Measurements from ENCODE around the gene SURF4. TPM values are rescaled to one million over a fixed set of nuclear protein-coding genes. Genes with fewer than 3 reads are reported as not detected.

Gene SURF4
- total RNA-seq, 1 experiment from 2014 or later = 134 TPM

DNA sequence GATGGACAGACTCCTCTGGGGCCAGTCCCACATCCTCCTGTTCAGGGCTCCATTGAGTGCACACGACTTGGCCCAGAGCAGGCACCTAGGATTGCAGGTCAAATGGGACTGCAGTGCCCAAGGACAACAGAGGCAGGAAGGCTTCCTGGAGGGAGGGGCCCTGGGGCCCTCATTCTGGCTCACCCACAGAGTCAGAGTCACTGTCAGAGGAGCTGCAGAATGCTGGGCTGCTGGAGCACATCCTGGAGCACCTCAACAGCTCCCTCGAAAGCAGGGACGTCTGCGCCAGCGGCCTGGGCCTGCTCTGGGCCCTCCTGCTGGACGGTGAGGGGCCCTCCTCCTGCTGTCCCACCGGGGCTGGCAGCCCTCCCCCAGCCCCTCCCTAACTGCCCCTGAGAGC is 26.8 kb upstream of the SURF4 start:
- Histone ChIP-seq H3K79me2 (ENCODE audit: insufficient read depth, low read length) (no peaks in the 10 kb centered on the region; the same call in 1 of the 2 replicates), H3K27ac (ENCODE audit: low read depth, low read length) (no peak overlapping the region), H3K4me2 (ENCODE audit: low read length) (no peak overlapping the region), H3K4me1 (ENCODE audit: control insufficient read depth in 1 of 2, insufficient read depth in 2 of 2, low read length in 2 of 2) (peaks cover 0 to 5% of the 10 kb centered on the region in 2 experiments; a peak in 1 of 4 replicates), H3K9ac (ENCODE audit: low read length) (no peak overlapping the region), H3K36me3 (ENCODE audit: control insufficient read depth in 1 of 2, insufficient read depth in 2 of 2, low read length in 2 of 2) (peaks cover 15 to 23% of the 10 kb centered on the region in 2 experiments; a peak in 3 of 4 replicates), H4K20me1 (ENCODE audit: insufficient read depth) (no peaks in the 10 kb centered on the region), H3K9me3 (ENCODE audit: control insufficient read depth in 1 of 2, insufficient read depth in 1 of 2, low read depth in 1 of 2, low read length in 2 of 2) (no peaks in the 10 kb centered on the region), H3K4me3 (replicated peaks in 1 of 2; ENCODE audit: low read depth in 1 of 2, low read length in 2 of 2) (no peak overlapping the region), H3K9me2 (ENCODE audit: insufficient read depth) (no peaks in the 10 kb centered on the region), H2AFZ (ENCODE audit: low read depth, low read length, poor library complexity, severe bottlenecking) (no peak overlapping the region), H3K27me3 (ENCODE audit: insufficient read depth, low read length) (no peaks in the 10 kb centered on the region)
- TF ChIP-seq, protein P1, sequence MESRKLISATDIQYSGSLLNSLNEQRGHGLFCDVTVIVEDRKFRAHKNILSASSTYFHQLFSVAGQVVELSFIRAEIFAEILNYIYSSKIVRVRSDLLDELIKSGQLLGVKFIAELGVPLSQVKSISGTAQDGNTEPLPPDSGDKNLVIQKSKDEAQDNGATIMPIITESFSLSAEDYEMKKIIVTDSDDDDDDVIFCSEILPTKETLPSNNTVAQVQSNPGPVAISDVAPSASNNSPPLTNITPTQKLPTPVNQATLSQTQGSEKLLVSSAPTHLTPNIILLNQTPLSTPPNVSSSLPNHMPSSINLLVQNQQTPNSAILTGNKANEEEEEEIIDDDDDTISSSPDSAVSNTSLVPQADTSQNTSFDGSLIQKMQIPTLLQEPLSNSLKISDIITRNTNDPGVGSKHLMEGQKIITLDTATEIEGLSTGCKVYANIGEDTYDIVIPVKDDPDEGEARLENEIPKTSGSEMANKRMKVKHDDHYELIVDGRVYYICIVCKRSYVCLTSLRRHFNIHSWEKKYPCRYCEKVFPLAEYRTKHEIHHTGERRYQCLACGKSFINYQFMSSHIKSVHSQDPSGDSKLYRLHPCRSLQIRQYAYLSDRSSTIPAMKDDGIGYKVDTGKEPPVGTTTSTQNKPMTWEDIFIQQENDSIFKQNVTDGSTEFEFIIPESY (IDR thresholded peaks at IDR 0.05; ENCODE audit: extremely low read depth, insufficient replicate concordance, low read length) = no peak
- no peak for TF ChIP-seq EZH2 (IDR thresholded peaks at IDR 0.05)
- no peak for TF ChIP-seq JUND (IDR thresholded peaks at IDR 0.05)
- TF ChIP-seq RAD21 (IDR thresholded peaks at IDR 0.05; ENCODE audit: low read depth) = no peak
- no peak for TF ChIP-seq POLR2AphosphoS5 (IDR thresholded peaks at IDR 0.05; ENCODE audit: low read depth, low read length)
- no peak for TF ChIP-seq ELF1 (IDR thresholded peaks at IDR 0.05; ENCODE audit: borderline replicate concordance, low read depth)
- TF ChIP-seq, protein P2, sequence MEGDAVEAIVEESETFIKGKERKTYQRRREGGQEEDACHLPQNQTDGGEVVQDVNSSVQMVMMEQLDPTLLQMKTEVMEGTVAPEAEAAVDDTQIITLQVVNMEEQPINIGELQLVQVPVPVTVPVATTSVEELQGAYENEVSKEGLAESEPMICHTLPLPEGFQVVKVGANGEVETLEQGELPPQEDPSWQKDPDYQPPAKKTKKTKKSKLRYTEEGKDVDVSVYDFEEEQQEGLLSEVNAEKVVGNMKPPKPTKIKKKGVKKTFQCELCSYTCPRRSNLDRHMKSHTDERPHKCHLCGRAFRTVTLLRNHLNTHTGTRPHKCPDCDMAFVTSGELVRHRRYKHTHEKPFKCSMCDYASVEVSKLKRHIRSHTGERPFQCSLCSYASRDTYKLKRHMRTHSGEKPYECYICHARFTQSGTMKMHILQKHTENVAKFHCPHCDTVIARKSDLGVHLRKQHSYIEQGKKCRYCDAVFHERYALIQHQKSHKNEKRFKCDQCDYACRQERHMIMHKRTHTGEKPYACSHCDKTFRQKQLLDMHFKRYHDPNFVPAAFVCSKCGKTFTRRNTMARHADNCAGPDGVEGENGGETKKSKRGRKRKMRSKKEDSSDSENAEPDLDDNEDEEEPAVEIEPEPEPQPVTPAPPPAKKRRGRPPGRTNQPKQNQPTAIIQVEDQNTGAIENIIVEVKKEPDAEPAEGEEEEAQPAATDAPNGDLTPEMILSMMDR (IDR thresholded peaks at IDR 0.05 in 2 of 3, conservative IDR thresholded peaks at IDR 0.05 in 1 of 3; ENCODE audit: borderline replicate concordance in 1 of 3, insufficient read depth in 1 of 3, low read depth in 2 of 3, low read length in 2 of 3) = no peak
- POLR2A ChIA-PET = no interaction called here
- intact Hi-C loops (cut with micrococcal nuclease) = no loop called here
- BruUV-seq (replicated peaks) = no TSS peak
- ATAC-seq (no peak), DNase-seq (ENCODE audit: low read depth, low spot score) (no peak)
- CTCF ChIA-PET = interaction anchor here (2.9 kb wide), 1 partner anchor 216 kb away, joined by 14 read pairs; no protein-coding TSS in a partner anchor
- RAD21 ChIA-PET (ENCODE audit: low non-redundant PET in 1 of 2, low total read pairs in 2 of 2, uncharacterized antibody in 2 of 2, unreplicated experiment in 2 of 2) = interaction anchor here in 1 of 2 experiments (0.6 kb wide), 1 partner anchor 48 kb away, joined by 4 read pairs; no protein-coding TSS in a partner anchor

Data from HCT116 (cell line).